Fibroblast of lung (primary cell): ENCODE results near the gene BAAT. TPM values are rescaled to one million over a fixed set of nuclear protein-coding genes. Genes with fewer than 3 reads are reported as not detected.

ENCODE experiments used
- DNase-seq, 2 donors: peaks; one replicate each; pipeline versions ENCODE4 v3.0.0 to v3.0.0-alpha.2; 2010; ENCODE audit warnings: low read depth in 2 of 2
- H2AFZ ChIP-seq: 2 replicates; pipeline ENCODE4 v1.5.1; 2012; ENCODE audit warnings: low read length, control low read depth, inconsistent platforms
- H3K27ac ChIP-seq: 2 replicates; pipeline ENCODE4 v1.5.1; 2011; ENCODE audit warnings: low read length, control low read depth; ENCODE audit not compliant: insufficient read depth
- H3K27me3 ChIP-seq: 2 replicates; pipeline ENCODE4 v1.5.1; 2011; ENCODE audit warnings: mild to moderate bottlenecking, low read length; ENCODE audit not compliant: control insufficient read depth, insufficient read depth
- H3K36me3 ChIP-seq: 2 replicates; pipeline ENCODE4 v1.5.1; 2011; ENCODE audit warnings: low read length; ENCODE audit not compliant: control insufficient read depth, insufficient read depth
- H3K4me1 ChIP-seq: 2 replicates; pipeline ENCODE4 v1.5.1; 2011; ENCODE audit warnings: low read length; ENCODE audit not compliant: control insufficient read depth, insufficient read depth; ENCODE audit errors: extremely low read depth
- H3K4me2 ChIP-seq: 2 replicates; pipeline ENCODE4 v1.5.1; 2011; ENCODE audit warnings: low read length, control low read depth; ENCODE audit not compliant: insufficient read depth; ENCODE audit errors: extremely low read depth
- H3K4me3 ChIP-seq, 4 experiments: fragments of 200-600 bp in 1 of 4; sonication (generic) in 1 of 4; replicated peaks in 1 of 4; 2 replicates each; pipeline ENCODE4 v1.5.1; 2011 to 2016; ENCODE audit warnings: low read length in 4 of 4, low read depth in 3 of 4, mild to moderate bottlenecking in 3 of 4, control low read depth in 2 of 4, inconsistent platforms in 1 of 4, mixed read lengths in 1 of 4; ENCODE audit not compliant: insufficient read depth in 1 of 4; ENCODE audit errors: control extremely low read depth in 1 of 4
- H3K79me2 ChIP-seq: 2 replicates; pipeline ENCODE4 v1.5.1; 2012; ENCODE audit warnings: mild to moderate bottlenecking, low read length, inconsistent platforms; ENCODE audit not compliant: control insufficient read depth, insufficient read depth
- H3K9ac ChIP-seq: 2 replicates; pipeline ENCODE4 v1.5.1; 2011; ENCODE audit warnings: mild to moderate bottlenecking, low read length, control low read depth; ENCODE audit not compliant: insufficient read depth
- H3K9me3 ChIP-seq: 2 replicates; pipeline ENCODE4 v1.5.1; 2012; ENCODE audit warnings: low read depth, low read length; ENCODE audit not compliant: control insufficient read depth, insufficient read depth
- H4K20me1 ChIP-seq: 2 replicates; pipeline ENCODE4 v1.5.1; 2011; ENCODE audit warnings: low read length; ENCODE audit not compliant: control insufficient read depth, insufficient read depth; ENCODE audit errors: extremely low read depth
- EZH2 ChIP-seq: IDR thresholded peaks from 2 replicates; pipeline ENCODE4 v1.5.1; 2012; ENCODE audit warnings: low read length, control low read depth, mild to moderate bottlenecking; ENCODE audit errors: missing control alignments
- polyA plus RNA-seq, 2 donors: library from polyadenylated mRNA; depleted of rRNA in 1 of 2; stranded (reverse) in 1 of 2; unstranded in 1 of 2; fragments of >200 nt; gene quantifications; 2 replicates each; pipeline ENCODE4 v1.2.1, GENCODE V29; 2011 to 2012; ENCODE audit warnings: missing spikeins in 1 of 2
- total RNA-seq: library from RNA; depleted of rRNA; stranded (reverse); fragments of >200 nt; gene quantifications from 2 replicates; pipeline ENCODE4 v1.2.1, GENCODE V29; 2014
- TF ChIP-seq, protein P1 (sequence below), 2 donors: IDR thresholded peaks in 1 of 2; conservative IDR thresholded peaks in 1 of 2; 1 replicate in 1 of 2; 2 replicates in 1 of 2; pipeline ENCODE4 v1.5.1; 2011 to 2012; ENCODE audit warnings: low read length in 2 of 2, control low read depth in 1 of 2, inconsistent platforms in 1 of 2, low read depth in 1 of 2, mild to moderate bottlenecking in 1 of 2

The BAAT gene
- total and polyA plus RNA-seq, 2 donors (not counting 1 experiment from before 2014, with no cell fraction given): 0.02 TPM; not detected in 1

- H3K4me2 ChIP-seq: no peak overlapping the region
- H3K9ac ChIP-seq: no peak overlapping the region
- H3K36me3 ChIP-seq: no peaks in the 10 kb centered on the region
- H3K4me3 ChIP-seq: no peak overlapping the region
- H2AFZ ChIP-seq: no peak overlapping the region
- no peaks in the 10 kb centered on the region for H4K20me1 ChIP-seq
- no peak overlapping the region for H3K27ac ChIP-seq
- no peak for TF ChIP-seq EZH2
- TF ChIP-seq, protein P1, sequence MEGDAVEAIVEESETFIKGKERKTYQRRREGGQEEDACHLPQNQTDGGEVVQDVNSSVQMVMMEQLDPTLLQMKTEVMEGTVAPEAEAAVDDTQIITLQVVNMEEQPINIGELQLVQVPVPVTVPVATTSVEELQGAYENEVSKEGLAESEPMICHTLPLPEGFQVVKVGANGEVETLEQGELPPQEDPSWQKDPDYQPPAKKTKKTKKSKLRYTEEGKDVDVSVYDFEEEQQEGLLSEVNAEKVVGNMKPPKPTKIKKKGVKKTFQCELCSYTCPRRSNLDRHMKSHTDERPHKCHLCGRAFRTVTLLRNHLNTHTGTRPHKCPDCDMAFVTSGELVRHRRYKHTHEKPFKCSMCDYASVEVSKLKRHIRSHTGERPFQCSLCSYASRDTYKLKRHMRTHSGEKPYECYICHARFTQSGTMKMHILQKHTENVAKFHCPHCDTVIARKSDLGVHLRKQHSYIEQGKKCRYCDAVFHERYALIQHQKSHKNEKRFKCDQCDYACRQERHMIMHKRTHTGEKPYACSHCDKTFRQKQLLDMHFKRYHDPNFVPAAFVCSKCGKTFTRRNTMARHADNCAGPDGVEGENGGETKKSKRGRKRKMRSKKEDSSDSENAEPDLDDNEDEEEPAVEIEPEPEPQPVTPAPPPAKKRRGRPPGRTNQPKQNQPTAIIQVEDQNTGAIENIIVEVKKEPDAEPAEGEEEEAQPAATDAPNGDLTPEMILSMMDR (conservative IDR thresholded peaks at IDR 0.05 in 1 of 2, IDR thresholded peaks at IDR 0.05 in 1 of 2; ENCODE audit: low read depth in 1 of 2, low read length in 2 of 2): no peak
- no peaks in the 10 kb centered on the region for H3K79me2 ChIP-seq
- no peaks in the 10 kb centered on the region for H3K27me3 ChIP-seq
- no peaks in the 10 kb centered on the region for H3K4me1 ChIP-seq
- no peaks in the 10 kb centered on the region for H3K9me3 ChIP-seq
- DNase-seq: no peak
Measured at GRCh38 chr9:101417389-101417788, 32.6 kb upstream of the BAAT start.

GRCh38 chr9:101415578-101415977, 30.8 kb upstream of the BAAT start:
- no peaks in the 10 kb centered on the region for H3K27me3 ChIP-seq
- DNase-seq: no peak
- H3K79me2 ChIP-seq: no peaks in the 10 kb centered on the region
- H3K4me2 ChIP-seq: no peak overlapping the region
- TF ChIP-seq EZH2: no peak
- TF ChIP-seq, protein P1 (conservative IDR thresholded peaks at IDR 0.05 in 1 of 2, IDR thresholded peaks at IDR 0.05 in 1 of 2; ENCODE audit: low read depth in 1 of 2, low read length in 2 of 2): no peak
- no peaks in the 10 kb centered on the region for H3K36me3 ChIP-seq
- H3K4me3 ChIP-seq: no peak overlapping the region
- no peak overlapping the region for H2AFZ ChIP-seq
- no peaks in the 10 kb centered on the region for H4K20me1 ChIP-seq
- no peak overlapping the region for H3K9ac ChIP-seq
- H3K9me3 ChIP-seq: no peaks in the 10 kb centered on the region
- no peak overlapping the region for H3K27ac ChIP-seq
- no peaks in the 10 kb centered on the region for H3K4me1 ChIP-seq

DNA sequence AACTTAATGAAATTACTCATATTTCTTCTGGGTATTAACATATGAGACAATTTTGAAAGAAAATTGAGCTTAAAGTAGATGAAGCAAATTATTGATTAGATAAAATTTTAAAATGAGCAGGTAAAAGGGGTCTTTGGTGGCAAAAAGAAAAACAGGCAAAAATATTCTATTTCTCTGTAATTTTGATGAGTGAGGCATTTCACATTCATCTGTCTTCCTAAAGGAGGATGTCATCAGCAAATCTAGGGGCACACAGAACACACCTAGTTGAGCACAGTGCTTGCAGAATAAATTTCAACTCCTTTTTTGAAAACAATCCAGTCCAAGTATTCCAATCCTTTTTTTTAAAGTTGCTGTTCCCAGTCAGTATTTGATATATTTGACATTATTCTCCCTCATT, 30.0 kb upstream of the BAAT start:
- Histone ChIP-seq H3K4me3 (no peak overlapping the region), H2AFZ (no peak overlapping the region), H3K79me2 (no peaks in the 10 kb centered on the region), H3K9ac (no peak overlapping the region), H3K9me3 (no peaks in the 10 kb centered on the region), H3K36me3 (no peaks in the 10 kb centered on the region), H3K27me3 (no peaks in the 10 kb centered on the region), H4K20me1 (no peaks in the 10 kb centered on the region), H3K4me2 (no peak overlapping the region), H3K4me1 (no peaks in the 10 kb centered on the region), H3K27ac (no peak overlapping the region)
- TF ChIP-seq, protein P1 (conservative IDR thresholded peaks at IDR 0.05 in 1 of 2, IDR thresholded peaks at IDR 0.05 in 1 of 2; ENCODE audit: low read depth in 1 of 2, low read length in 2 of 2): no peak
- no peak for TF ChIP-seq EZH2
- DNase-seq: no peak
